Right atrium auricular region (tissue), 2 donors: ENCODE measurements around the gene SPON1. TPM values are rescaled to one million over a fixed set of nuclear protein-coding genes. Genes with fewer than 3 reads are reported as not detected.

Source experiments
- DNase-seq: peaks from one replicate; pipeline ENCODE4 v3.0.0-alpha.2; 2019; ENCODE audit warnings: low spot score
- H3K27ac ChIP-seq, 2 donors: fragments of 200-600 bp; sonication (generic); 1 replicate in 1 of 2; 2 replicates in 1 of 2; pipeline ENCODE4 v1.5.1; 2016 to 2019
- H3K27me3 ChIP-seq, 2 donors: fragments of 200-600 bp; sonication (generic); one replicate each; pipeline versions ENCODE4 v1.5.1 to v1.6.0; 2017 to 2019
- H3K36me3 ChIP-seq: fragments of 200-600 bp; sonication (generic); one replicate; pipeline ENCODE4 v1.5.1; 2016
- H3K4me1 ChIP-seq, 2 donors: fragments of 200-600 bp; sonication (generic); one replicate each; pipeline versions ENCODE4 v1.5.1 to v1.6.0; 2017 to 2019
- H3K4me3 ChIP-seq, 2 donors: fragments of 200-600 bp; sonication (generic); 1 replicate in 1 of 2; 2 replicates in 1 of 2; pipeline ENCODE4 v1.5.1; 2017 to 2019; ENCODE audit warnings: mild to moderate bottlenecking in 1 of 2, moderate library complexity in 1 of 2
- H3K9me3 ChIP-seq, 2 donors: fragments of 200-600 bp; sonication (generic); one replicate each; pipeline ENCODE4 v1.5.1; 2019
- total RNA-seq, 2 donors: library from RNA; depleted of rRNA; stranded (reverse); fragments of >200 nt; gene quantifications; one replicate each; pipeline ENCODE4 v1.1.0, GENCODE V29; 2016
- TF ChIP-seq, protein P1 (sequence below), 2 donors: fragments of 200-600 bp; sonication (generic); IDR thresholded peaks; one replicate each; pipeline ENCODE4 v1.5.1; 2019; ENCODE audit warnings: antibody characterized with exemption in 2 of 2

The SPON1 gene
- total RNA-seq, 2 donors from 2014 or later, result 22.8 to 27.0 TPM

DNA sequence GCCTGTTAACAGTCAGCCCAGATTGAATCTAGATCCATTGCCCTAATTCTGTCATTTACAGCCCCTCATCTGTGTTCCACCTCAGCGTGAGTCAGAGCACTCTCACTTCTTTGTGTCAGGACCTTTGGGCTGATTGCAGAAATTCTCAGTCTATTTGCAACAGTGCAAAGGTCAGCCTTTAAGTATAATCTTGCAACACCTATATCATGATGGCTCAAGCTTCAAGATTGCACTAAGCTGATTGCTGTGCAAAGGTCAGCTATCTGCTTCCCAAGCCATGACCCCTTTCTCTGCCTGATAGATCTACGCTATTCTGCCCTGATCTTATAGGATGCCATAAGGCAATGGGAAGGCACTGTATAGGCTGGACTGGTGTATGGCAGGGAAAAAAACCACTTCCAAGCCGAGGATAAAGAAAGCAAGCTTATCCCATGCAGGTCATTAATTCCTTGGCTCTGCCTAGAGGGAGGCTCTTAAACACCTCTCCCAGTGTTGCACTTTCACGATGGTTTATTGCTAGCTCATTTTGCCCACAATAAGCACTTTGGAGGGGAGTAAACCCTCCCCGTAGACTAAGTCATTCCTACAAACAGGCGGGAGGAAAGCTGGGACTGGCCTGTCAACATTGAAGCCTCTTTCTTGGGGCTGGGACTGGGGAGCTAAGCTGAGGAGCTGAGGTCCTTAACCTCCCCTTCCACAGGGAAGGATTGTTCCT is 295.9 kb downstream of the SPON1 start:
- DNase-seq, result no peak
- H3K4me1 ChIP-seq, result peaks cover 0 to 2% of the 10 kb centered on the region in 2 donors
- H3K27me3 ChIP-seq, result no peaks in the 10 kb centered on the region
- no peaks in the 10 kb centered on the region for H3K9me3 ChIP-seq
- no peak overlapping the region for H3K4me3 ChIP-seq
- TF ChIP-seq, protein P1, sequence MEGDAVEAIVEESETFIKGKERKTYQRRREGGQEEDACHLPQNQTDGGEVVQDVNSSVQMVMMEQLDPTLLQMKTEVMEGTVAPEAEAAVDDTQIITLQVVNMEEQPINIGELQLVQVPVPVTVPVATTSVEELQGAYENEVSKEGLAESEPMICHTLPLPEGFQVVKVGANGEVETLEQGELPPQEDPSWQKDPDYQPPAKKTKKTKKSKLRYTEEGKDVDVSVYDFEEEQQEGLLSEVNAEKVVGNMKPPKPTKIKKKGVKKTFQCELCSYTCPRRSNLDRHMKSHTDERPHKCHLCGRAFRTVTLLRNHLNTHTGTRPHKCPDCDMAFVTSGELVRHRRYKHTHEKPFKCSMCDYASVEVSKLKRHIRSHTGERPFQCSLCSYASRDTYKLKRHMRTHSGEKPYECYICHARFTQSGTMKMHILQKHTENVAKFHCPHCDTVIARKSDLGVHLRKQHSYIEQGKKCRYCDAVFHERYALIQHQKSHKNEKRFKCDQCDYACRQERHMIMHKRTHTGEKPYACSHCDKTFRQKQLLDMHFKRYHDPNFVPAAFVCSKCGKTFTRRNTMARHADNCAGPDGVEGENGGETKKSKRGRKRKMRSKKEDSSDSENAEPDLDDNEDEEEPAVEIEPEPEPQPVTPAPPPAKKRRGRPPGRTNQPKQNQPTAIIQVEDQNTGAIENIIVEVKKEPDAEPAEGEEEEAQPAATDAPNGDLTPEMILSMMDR (IDR thresholded peaks at IDR 0.05), result no peak
- no peaks in the 10 kb centered on the region for H3K36me3 ChIP-seq
- no peak overlapping the region for H3K27ac ChIP-seq

DNA sequence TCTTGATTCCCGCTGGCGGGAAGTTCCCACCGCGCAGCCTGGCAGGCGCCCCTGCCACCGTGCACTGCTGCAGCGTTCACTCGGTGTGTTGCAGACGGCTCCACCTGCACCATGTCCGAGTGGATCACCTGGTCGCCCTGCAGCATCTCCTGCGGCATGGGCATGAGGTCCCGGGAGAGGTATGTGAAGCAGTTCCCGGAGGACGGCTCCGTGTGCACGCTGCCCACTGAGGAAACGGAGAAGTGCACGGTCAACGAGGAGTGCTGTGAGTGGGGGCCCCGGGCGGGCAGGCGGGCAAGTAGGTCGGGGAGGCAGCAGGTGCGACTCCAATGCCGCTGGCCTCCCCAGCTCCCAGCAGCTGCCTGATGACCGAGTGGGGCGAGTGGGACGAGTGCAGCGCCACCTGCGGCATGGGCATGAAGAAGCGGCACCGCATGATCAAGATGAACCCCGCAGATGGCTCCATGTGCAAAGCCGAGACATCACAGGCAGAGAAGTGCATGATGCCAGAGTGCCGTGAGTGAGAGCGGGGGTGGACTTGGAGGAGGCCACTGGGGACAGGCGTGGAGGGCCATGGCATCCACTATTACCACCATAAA is 296.8 kb downstream of the SPON1 start:
- Histone ChIP-seq H3K4me1 (no peaks in the 10 kb centered on the region), H3K9me3 (no peaks in the 10 kb centered on the region), H3K4me3 (no peak overlapping the region), H3K27ac (no peak overlapping the region), H3K27me3 (no peaks in the 10 kb centered on the region), H3K36me3 (no peaks in the 10 kb centered on the region)
- DNase-seq, result no peak
- TF ChIP-seq, protein P1 (IDR thresholded peaks at IDR 0.05), result no peak

DNA sequence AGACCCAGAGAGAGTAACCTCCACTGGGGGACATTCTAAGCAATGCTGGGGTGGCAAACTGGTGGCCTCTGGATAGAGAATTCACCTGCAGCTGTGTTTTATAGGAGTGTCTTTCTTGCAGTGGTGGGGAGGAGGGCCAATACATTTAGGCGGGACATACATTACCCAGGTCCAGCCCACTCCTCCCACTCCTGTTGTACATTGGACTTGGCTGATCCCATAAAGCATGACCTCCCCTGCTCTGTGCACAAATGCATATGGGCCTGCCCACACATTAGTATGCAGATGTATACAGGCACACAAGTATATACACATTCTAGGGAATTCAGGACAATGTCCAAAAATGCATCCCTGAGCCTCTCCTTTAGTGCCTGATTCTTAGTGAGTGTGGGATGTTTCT is 297.4 kb downstream of the SPON1 start:
- no peak for DNase-seq

DNA sequence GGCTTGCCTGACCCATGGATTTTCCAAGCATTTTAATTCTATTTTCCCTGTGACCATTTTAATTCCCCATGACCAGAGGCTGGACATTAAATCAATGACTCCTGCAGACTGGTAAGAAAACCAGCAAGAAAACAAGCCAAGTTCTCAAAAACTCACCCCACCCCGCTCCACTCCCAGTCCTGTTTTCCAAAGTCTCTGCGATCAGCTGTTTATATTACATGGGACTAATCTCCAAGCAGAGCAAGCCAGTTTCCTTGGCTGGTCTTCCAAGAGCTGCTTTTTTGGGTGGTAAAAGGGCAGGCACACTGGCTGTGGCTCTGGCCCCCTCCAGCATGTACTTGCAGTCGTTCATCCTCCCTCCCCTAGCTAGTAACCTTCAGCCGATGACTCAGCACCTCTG is 298.5 kb downstream of the SPON1 start:
- no peaks in the 10 kb centered on the region for H3K9me3 ChIP-seq
- no peaks in the 10 kb centered on the region for H3K27me3 ChIP-seq
- peak overlapping the region; percentile 2 to 19 for H3K27ac ChIP-seq
- H3K36me3 ChIP-seq, result peaks cover 4% of the 10 kb centered on the region
- no peak for DNase-seq
- no peaks in the 10 kb centered on the region for H3K4me1 ChIP-seq
- H3K4me3 ChIP-seq, result no peak overlapping the region
- TF ChIP-seq, protein P1 (IDR thresholded peaks at IDR 0.05), result no peak

More for the DNA sequence above, 297.4 kb downstream of the SPON1 start:
- Histone ChIP-seq H3K27ac (no peak overlapping the region), H3K9me3 (no peaks in the 10 kb centered on the region), H3K27me3 (no peaks in the 10 kb centered on the region), H3K36me3 (no peaks in the 10 kb centered on the region), H3K4me1 (no peaks in the 10 kb centered on the region), H3K4me3 (no peak overlapping the region)
- TF ChIP-seq, protein P1 (IDR thresholded peaks at IDR 0.05), result no peak

DNA sequence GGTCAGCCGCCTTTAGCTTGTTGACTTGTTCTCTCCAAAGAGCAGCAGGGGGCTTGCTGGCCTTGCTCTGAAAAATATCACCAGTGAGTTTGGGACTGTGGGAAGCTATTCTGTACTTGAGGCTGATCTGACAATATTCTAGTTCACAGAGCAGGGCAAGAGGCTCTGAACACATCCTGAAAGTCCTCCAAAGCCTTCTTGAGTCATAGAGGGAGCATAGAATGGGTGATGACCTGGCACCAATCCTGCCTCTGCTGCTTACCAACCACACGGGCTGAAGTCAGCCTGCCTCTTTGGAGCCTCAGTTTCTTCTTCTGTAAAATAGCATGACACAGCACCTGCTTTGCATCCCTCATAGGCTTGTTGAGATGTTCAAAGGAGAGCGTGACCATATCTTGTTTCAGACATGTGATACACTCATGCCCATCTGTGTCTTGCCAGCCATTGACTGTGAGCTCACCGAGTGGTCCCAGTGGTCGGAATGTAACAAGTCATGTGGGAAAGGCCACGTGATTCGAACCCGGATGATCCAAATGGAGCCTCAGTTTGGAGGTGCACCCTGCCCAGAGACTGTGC is 299.8 kb downstream of the SPON1 start:
- TF ChIP-seq, protein P1 (IDR thresholded peaks at IDR 0.05), result no peak
- Histone ChIP-seq H3K4me3 (no peak overlapping the region), H3K27ac (no peak overlapping the region), H3K9me3 (no peaks in the 10 kb centered on the region), H3K27me3 (no peaks in the 10 kb centered on the region), H3K36me3 (peaks cover 4% of the 10 kb centered on the region), H3K4me1 (no peaks in the 10 kb centered on the region)
- no peak for DNase-seq
